GM18951 (cell line): ENCODE results near the gene UBXN1.
A peak's percentile ranks its signal among the peaks of the same experiment; 100 is the strongest.

Source experiments
- POLR2A ChIP-seq: IDR thresholded peaks from 4 replicates; pipeline ENCODE4 v1.6.1; 2011; ENCODE audit warnings: mild to moderate bottlenecking; ENCODE audit not compliant: insufficient read length, insufficient read depth; ENCODE audit errors: extremely low read depth
- in situ Hi-C: fragments of 300-500 bp; cut with MboI; formaldehyde crosslinking; loops from one replicate; pipeline ENCODE4 v1.12.0; 2022; ENCODE audit warnings: low sequenced_read_pairs, mixed read lengths, inconsistent platforms; ENCODE audit not compliant: unreplicated experiment

UBXN1 gene

GRCh38 chr11:62673196-62673525 lies 5.7 kb downstream of the UBXN1 start:
- in situ Hi-C loops = no loop called here
- TF ChIP-seq POLR2A = no peak

- TF ChIP-seq POLR2A = peak; percentile 68
- in situ Hi-C loops = no loop called here
These were observed 7.1 kb downstream of the UBXN1 start, which contains the start of the genes LBHD1 and UQCC3 for GRCh38 chr11:62671608-62672389. TSS of gene LBHD1 (minus strand) at chr11:62672267. CDS start at chr11:62670031, 2,236 bp downstream. TSS of gene UQCC3 (plus strand) at chr11:62671673. CDS start at chr11:62671746, 73 bp downstream.

- TF ChIP-seq POLR2A = no peak
- in situ Hi-C loops = no loop called here
These were observed 7.7 kb downstream of the UBXN1 start for GRCh38 chr11:62671236-62671607.

GRCh38 chr11:62669420-62670161 lies 9.3 kb downstream of the UBXN1 start:
- in situ Hi-C loops = no loop called here
- TF ChIP-seq POLR2A = no peak

- in situ Hi-C loops = no loop called here
- TF ChIP-seq POLR2A = no peak
These were observed 11.4 kb downstream of the UBXN1 start for GRCh38 chr11:62667460-62667859.

GRCh38 chr11:62666259-62666926 lies 12.5 kb downstream of the UBXN1 start:
- in situ Hi-C loops = no loop called here
- TF ChIP-seq POLR2A = peak; percentile 28

GRCh38 chr11:62665599-62666258 lies 13.1 kb downstream of the UBXN1 start:
- no peak for TF ChIP-seq POLR2A
- in situ Hi-C loops = no loop called here

- peak; percentile 99 for TF ChIP-seq POLR2A
- in situ Hi-C loops = no loop called here
These were observed 13.7 kb downstream of the UBXN1 start, which contains the start of the genes C11orf98 and CSKMT for GRCh38 chr11:62665075-62665598. TSS of gene C11orf98 (minus strand) at chr11:62665210. CDS start at chr11:62665169, 41 bp downstream. TSS of gene CSKMT (plus strand) at chr11:62665312. CDS start at chr11:62665880, 568 bp downstream.

GRCh38 chr11:62664405-62665074 lies 14.3 kb downstream of the UBXN1 start:
- TF ChIP-seq POLR2A = no peak
- in situ Hi-C loops = no loop called here

GRCh38 chr11:62656796-62657429 lies 22.0 kb downstream of the UBXN1 start:
- no peak for TF ChIP-seq POLR2A
- in situ Hi-C loops = no loop called here

- in situ Hi-C loops = no loop called here
- TF ChIP-seq POLR2A = no peak
These were observed 24.6 kb downstream of the UBXN1 start for GRCh38 chr11:62654297-62654696.
